NCI-H510A (cell line): ENCODE results near the gene SUN1.
"Not testable (repeated sequence)": the region's sequence is repeated elsewhere in the genome, so short reads cannot be mapped to it uniquely, and the experiment has no call there.

Experiments
- DNase-seq: peaks from one replicate; lab custom pipeline; 2025; lab: John Stamatoyannopoulos, UW

The SUN1 gene

DNA sequence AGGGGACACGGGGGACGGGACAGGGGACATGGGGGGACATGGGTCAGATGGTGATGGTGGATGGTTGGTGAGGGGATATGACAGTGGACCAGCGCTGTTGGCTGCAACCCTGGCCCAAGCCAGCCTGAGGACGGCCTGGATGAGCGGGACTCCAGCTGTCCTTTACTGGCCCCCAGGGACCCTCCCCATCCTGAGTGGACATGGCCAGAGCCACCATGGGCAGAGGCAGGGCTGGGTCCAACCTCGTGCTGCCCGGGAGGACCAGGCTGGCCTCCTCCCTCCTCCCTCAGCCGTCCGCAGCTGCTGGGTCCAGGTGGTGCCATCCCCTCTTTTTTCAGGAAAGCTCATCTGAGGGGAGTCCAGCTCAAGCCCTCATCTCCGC lies 74.5 kb downstream of the SUN1 start:
- no peak for DNase-seq

GRCh38 chr7:907158-907980 lies 75.1 kb downstream of the SUN1 start:
- no peak for DNase-seq

- no peak for DNase-seq
Observed at GRCh38 chr7:908159-908581, 75.9 kb downstream of the SUN1 start.

GRCh38 chr7:908591-909357 lies 76.5 kb downstream of the SUN1 start:
- not testable (repeated sequence) for DNase-seq

DNA sequence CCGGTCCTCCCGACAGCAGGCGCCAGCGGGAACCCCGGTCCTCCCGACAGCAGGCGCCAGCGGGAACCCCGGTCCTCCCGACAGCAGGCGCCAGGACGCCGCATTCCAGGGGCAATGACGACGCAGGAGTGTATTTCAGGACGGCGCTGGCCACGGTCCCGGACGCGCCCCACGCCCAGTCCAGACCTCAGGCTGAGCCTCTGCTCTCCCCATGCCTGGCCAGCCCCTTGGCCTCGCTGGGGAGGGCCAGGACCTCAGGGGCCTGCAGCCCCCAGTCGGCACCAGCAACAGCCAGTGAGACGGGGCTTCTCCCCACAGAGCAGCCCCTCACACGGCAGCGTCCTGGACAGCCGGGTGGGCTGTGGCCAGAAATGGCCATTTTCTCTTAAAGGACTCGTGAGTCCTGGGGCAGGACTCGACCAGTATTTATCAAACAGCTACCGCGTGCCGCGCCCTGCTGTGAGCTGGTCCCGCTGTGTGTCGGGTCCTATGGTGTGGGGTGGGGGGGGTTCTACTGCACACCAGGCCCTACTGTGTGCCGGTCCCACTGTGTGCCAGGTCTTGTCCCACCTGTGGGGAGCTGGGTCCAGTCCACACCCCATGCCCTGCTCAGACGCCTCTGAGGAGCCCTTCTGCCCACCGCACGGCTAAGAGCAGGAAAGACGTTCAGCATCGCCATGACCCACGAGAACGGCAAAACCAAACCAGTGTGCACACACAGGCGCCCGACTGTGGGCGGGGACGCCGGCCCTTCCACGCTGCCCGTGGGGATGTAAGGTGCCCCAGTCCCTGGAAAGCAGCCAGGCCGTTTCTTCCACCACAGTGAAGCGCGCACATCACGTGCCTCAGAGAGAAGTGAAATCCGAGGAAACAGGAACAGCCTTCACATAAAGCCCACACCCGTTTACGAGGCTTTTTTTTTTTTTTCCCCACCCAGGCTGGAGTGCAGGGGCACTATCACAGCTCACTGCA lies 77.4 kb downstream of the SUN1 start:
- DNase-seq: no peak

DNA sequence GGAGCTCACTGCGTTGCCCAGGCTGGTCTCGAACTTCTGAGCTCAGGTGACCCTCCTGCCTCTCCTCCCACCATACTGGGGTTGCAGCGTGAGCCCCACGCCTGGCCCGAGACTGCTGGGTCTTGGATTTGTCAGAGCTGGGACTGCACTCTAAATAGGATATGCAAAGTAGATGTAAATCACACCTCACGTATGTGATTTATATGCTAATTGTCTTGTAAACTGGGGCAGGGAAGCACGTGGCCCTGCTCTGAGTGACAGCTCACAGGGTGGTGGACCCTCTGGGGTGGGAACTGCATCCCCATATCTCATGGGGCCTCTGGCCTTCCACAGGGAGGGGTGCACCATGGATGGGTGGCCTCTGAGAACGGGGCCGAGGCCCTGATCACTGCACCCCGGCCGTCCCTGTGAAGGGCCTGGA lies 78.2 kb downstream of the SUN1 start:
- no peak for DNase-seq

DNA sequence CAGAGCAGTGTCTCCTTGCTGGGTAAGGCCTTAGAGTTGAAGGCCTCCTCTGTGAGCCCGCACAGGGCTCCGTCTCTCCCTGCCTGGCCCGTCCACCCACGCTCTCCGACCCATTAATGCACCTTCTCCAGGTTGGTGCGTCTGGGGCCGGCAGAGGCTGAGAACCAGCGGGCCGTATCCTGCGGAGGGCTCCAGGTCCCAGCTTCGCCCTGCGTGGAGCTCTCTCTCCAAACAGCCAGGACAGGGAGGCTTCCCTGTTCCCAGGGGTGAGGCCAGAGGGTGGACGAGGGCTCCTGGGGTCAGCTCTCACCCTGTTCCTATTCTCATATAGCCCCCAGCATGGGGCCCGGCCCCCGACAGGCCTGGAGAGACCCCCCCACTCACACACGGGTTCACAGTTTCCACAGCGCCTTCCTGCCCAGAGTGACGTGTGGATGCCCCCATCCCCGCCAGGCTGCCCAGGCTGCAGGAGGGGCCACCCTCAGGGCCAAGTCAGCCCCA lies 78.7 kb downstream of the SUN1 start:
- no peak for DNase-seq

DNA sequence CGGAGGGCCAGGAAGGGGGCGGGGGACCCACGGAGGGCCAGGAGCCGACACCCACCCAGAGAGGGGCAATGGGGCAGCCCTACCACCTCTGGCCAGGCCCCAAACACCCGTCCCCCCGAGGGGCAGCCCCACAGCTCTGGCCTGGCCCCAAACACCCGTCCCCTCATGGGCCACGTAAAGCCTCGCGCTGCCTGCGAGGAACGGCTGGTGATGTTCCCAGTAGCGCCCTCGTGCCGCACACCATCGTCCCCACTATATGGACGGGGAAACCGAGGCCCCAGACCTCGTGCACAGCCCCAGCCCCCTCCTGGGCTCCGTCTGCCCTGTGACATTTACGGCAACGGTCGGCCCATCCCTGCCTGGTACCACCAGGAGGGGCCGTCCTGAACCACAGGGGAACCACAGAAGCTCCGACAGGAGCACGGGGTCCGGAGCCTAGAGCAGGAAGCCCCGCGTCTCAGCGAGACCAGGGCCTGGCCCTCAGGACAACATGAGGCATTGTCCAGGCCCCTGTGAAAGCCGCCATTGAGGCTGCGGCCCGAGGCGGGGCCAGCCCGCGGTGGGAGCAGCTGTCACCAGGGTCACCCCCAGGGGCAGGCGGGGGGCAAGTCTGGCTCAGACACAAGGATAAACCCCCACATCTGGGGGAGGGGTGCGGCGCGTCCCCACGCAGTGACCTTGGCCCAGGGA lies 79.7 kb downstream of the SUN1 start:
- no peak for DNase-seq

DNA sequence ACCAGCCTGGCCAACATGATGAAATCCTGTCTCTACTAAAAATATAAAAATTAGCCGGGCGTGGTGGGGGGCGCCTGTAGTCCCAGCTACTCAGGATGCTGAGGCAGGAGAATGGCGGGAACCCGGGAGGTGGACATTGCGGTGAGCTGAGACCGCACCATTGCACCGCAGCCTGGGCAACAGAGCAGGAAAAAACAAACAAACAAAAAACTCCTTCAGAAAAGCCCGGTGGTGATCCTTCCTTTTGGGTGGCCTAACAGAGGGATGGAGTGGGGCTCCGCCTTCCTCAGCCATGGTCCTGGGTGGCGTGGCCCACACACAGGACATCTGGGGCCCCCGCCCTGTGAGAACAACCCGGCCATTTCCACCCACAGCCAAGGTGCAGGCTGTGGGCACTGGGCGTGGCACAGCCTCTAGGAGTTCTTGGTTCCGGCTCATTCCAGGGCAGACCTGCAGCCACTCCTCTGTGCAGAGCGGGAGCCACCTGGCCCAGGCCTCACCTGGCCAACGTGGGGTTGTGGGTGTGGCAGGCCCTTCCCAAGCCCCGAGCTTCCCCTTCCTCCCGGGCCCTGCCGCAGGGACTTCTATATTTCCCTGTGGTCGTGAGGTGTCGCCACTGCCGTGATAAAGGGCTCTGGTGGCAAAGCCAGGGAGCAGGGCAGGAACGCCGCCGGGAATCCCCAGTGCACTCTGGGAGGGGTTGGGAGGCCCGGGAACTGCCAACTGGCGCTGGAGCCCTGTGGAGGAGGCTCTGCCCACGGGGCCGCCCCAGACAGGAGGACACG lies 81.7 kb downstream of the SUN1 start:
- DNase-seq: no peak

GRCh38 chr7:914521-915194 lies 82.4 kb downstream of the SUN1 start:
- DNase-seq: no peak

- no peak for DNase-seq
Observed at GRCh38 chr7:915291-916218, 83.3 kb downstream of the SUN1 start.

- no peak for DNase-seq
Observed at GRCh38 chr7:916291-916941, 84.1 kb downstream of the SUN1 start.

- no peak for DNase-seq
Observed at GRCh38 chr7:917255-918117, 85.2 kb downstream of the SUN1 start.

DNA sequence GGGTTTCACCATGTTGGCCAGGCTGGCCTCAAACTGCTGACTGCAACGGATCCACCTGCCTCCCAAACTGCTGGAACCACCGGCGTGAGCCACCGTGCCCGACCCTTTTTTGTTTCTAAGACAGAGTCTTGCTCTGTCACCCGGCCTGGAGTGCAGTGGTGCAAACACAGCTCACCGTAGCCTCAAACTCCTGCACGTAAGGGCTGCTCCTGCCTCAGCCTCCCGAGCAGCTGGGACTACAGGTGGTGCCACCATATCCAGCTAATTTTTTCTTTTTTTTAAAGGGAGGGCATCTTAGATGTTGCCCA lies 85.8 kb downstream of the SUN1 start:
- no peak for DNase-seq

DNA sequence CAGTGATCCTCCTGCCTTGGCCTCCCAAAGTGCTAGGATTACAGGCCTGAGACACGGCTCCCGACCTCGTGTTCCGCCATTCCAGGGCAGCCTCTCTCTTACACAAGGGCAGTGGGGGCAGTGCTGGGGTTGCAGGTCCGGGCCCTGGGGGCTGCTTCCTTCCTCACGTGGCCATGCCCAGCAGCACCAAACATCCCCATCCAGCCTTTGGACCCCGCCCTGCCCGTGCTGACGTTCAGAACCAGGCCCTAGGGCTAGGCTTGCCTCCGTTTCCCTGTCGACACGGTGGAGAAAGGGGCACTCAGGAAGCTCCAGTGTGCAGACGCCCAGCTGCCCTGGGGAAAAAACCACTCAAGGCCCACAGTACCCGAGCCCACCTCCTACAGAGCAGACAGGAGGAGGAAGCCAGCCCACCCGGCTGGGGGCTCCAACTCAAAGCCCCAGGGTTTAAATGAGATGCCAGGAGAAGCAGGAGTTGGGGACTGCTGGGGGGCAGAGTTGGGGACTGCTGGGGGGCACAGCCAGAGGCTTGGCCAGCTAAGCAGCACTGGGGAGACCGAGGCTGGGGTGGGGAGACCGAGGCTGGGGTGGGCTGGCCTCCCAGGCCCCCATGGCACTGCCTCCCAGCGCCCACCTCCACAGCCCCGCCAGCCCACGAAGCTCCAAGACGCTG lies 86.3 kb downstream of the SUN1 start:
- no peak for DNase-seq

GRCh38 chr7:919114-919442 lies 86.8 kb downstream of the SUN1 start:
- no peak for DNase-seq

DNA sequence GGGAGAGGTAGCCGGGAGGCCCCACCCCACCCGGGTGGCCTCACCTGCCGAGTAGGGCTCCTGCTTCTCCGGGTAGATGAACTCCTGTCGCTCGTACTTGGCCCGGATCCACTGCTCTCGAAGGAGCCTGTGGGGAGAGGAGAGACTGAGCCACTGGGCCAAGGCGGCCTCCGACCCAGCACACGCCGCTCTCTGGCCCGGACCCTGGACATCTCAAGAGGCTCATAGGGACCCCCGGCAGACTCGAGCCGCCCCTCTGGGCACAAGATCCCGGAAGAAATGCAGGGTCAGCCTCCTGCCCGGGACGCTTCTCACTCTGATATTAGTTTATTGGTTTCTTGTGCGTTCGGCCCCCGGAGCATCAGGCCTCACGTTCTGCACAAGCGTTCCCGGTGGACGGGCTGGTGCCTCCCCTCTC lies 87.7 kb downstream of the SUN1 start:
- DNase-seq: no peak
